ENCODE results near the gene RANBP17.

DNA sequence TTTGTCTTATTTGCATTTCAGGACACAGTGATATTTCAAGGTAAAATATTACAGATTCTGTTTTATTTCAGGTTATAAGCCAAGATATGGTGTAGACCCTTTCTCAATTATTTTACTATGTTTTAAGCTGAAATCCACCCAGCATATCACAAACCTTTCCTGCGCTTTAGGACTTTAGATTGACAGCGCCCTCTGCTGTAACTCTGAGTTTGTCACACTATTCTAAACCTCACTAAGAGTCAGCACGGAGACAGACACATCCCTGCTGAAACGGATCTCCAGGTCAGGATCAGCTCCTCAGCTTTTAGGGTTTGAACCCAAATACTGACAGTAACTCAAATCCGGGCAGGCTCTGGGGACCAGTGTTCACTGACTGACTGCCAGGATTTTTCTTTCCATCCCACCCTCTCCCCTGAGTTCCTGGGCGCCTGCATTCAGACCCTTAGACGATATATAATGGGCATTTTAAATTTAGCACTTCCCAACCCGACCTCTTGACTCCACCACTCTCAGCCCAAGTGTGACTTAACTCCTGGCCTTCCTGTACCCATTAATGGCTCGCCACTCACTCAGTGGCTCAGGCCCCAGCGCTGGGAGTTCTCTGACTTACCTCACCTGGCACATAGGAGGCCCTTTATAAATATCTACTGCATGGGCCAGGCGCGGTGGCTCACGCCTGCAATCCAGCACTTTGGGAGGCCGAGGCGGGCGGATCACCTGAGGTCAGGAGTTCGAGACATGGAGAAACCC is 480.7 kb downstream of the RANBP17 start:
- TF ChIP-seq, protein P1, sequence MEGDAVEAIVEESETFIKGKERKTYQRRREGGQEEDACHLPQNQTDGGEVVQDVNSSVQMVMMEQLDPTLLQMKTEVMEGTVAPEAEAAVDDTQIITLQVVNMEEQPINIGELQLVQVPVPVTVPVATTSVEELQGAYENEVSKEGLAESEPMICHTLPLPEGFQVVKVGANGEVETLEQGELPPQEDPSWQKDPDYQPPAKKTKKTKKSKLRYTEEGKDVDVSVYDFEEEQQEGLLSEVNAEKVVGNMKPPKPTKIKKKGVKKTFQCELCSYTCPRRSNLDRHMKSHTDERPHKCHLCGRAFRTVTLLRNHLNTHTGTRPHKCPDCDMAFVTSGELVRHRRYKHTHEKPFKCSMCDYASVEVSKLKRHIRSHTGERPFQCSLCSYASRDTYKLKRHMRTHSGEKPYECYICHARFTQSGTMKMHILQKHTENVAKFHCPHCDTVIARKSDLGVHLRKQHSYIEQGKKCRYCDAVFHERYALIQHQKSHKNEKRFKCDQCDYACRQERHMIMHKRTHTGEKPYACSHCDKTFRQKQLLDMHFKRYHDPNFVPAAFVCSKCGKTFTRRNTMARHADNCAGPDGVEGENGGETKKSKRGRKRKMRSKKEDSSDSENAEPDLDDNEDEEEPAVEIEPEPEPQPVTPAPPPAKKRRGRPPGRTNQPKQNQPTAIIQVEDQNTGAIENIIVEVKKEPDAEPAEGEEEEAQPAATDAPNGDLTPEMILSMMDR (IDR thresholded peaks at IDR 0.05), result peak in 3 of 4 experiments; percentile 41 to 50 (median 48)
- TF ChIP-seq POLR2A (IDR thresholded peaks at IDR 0.05), result no peak
